SHP77 (cell line): ENCODE results near the gene HIF1A.
"Not testable (repeated sequence)": the region's sequence is repeated elsewhere in the genome, so short reads cannot be mapped to it uniquely, and the experiment has no call there.

Source experiments
- DNase-seq, 2 experiments: peaks; one replicate each; lab custom pipeline; 2025; lab: John Stamatoyannopoulos, UW

HIF1A gene

DNA sequence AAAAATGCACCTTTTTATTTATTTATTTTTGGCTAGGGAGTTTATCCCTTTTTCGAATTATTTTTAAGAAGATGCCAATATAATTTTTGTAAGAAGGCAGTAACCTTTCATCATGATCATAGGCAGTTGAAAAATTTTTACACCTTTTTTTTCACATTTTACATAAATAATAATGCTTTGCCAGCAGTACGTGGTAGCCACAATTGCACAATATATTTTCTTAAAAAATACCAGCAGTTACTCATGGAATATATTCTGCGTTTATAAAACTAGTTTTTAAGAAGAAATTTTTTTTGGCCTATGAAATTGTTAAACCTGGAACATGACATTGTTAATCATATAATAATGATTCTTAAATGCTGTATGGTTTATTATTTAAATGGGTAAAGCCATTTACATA is 52.0 kb downstream of the HIF1A start:
- no peak for DNase-seq

DNA sequence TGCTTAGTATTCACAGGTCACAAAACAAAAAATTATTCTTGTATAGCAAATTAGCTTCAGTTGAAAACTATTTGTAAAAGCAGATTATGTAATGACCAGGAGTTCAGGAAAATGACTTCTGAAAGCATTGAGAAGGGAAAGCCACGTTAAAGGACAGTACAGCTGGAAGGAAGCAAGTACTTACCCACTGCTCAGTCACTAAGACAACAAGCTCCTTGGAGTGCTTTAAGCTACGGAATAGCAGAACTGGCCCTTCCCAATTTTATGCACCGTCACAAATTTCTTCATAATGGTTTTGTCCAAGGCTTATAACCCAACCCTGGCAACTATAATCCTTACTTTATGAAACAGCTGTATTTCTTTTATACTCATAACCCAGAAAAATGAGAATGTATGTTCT is 54.0 kb downstream of the HIF1A start:
- DNase-seq: no peak

DNA sequence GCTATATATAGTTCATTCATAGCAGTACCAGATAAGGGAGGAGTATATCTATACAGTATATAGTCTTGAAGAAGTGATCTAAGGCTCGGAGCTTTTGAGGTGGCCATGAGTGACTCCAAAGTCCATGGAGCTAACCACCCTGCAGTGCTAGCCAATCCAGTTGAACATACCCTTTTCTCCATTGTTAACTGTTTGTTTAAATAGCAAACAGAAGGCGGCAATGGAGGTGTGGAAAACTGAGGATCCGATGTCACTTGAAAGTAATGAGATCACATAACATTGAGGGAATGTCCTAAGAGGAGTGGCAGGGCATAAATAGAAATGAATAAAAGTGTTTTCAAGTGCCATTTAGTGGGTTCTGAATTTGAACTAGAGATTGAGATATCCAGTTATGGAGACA is 54.6 kb downstream of the HIF1A start:
- peak; percentile 12 to 25 for DNase-seq

DNA sequence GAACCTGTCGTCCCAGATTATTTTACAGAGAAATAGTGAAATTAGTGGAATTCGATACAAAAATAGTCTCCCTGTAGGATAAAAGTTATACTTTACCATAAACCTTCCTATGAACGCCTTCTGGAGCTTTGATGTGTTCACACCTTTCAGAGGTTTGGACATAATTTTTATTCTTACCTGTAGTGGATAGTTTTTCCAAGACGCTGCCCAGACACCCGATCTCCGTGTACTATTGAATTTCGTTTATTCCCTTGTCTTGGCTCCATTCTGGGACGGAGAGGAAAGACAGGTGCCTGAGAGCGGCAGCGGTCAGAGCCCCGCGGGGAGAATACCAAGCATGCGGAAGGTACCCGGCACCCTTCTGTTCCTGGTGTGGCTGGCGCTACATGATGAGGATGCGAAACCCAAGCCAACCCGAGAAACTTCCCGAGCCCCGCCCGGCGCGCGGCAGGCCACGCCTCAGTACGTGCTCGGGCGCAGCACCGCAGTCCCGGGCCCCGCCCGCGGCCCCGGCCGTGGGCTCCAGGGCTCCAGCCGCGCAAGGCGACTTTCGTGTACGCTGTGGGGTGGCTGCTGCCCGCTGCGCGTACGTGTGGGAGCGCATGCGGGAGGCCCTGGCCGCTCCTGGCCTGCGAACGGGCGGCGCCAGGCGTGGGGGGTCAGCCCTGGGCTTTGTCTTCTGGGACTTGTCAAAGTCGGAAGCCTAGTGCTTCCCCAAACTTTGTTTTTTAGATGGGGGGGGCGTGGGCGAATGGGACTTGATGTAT is 55.6 kb downstream of the HIF1A start:
- DNase-seq: no peak

DNA sequence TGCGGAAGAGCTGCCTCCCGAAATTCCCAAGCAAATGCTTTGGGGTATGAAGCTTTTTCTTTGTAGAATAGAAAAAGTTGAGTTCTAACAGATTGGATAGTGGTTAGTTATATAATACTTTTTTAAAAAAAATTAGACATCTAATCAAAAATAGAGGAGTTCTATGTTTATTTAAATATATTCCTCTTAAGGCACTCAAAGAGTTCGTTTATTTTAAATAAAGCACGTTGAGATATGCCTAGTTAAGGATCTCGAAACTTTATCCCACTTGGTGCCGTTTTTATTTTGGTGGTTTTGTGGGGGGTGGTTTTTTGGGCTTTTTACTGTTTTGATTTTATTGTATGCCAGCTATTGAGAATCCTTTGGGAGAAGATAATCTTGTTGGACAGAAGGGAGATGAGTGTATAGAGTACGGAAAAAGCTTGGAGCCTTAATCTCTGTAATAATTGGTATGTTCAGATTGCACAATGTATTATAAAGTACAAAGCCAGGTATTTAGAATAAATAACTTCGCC is 56.2 kb downstream of the HIF1A start:
- no peak for DNase-seq

DNA sequence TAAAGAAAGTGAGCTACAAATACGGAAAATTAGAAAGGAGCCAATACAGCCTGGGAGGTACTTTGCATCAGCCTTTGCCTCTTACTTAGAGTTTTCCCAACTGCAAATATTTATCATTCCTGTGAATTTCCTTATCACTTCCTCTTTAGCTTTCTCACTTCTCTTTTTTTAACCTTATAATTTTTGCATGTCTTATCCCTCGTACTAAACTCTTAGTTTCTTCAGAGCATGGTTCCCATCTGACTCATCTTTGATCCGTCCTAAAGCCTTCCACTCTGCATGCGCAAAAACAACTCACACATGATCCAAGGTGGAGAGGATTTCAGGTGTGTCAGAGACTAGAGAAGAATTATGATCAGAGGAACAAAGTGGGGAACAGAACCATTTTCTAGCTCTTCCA is 57.3 kb downstream of the HIF1A start:
- no peak for DNase-seq

DNA sequence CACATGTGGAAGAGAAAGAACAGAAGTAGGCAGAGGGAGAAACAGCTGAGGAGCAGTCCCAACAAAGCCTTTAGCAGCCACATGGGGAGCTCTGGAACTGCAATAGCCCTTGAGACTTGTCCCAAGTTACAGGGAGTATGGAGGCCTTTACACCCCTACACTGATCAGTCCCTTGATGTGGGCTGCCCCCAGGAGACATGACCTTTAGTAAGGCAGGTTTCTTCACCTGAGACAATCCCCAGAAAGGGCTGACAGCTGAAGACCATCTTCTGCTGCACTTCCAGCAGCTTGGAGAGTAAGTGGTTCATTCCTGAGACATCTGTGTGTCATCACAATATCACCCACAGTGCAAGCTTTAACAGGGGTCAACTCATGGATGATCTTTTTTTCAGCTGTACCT is 58.3 kb downstream of the HIF1A start:
- DNase-seq: no peak

DNA sequence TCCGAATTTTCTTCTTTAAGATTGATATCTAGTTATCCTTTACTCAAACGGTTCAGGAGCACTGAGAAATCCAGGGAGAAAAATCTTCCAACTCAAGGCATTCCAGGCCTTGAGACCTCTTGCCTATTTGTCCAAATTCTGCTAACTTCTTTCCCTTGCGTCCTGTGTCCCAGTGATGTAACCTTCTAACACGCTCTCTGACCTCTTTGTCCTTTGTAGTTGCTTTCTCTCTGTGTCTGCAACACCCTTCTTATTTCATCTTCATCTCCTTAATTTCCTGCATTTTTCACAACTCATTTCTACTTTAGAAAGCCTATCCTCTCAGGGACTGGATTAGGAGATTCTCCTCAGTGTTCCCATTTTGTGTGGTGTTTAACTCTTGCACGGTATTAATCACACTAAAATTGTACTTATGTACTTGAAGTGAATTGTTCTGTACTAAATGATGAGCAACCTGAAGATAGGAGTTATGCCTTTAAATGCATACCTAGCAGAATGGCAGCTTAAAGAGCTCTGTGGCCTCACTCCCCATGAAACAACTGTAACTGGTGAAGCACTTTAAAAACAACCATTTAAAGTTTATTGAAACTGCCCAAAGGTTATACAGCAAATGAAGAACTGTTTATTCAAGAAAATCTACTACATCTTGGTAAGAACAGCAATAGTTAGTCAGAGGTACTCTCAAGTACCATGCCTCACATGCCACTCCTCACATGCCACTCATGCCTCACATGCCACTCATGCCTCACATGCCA is 59.5 kb downstream of the HIF1A start:
- no peak for DNase-seq

DNA sequence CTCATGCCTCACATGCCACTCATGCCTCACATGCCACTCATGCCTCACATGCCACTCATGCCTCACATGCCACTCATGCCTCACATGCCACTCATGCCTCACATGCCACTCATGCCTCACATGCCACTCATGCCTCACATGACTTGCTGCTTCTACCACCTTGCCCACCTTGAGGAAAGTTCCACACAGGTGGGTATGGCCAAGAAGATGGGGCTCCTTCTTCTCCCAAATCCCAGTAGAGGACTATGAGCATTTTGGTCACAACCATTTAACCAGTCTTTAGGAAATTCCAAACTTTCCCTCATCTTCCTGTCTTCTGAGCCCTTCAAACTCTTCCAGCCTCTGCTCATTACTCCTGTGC is 60.0 kb downstream of the HIF1A start:
- not testable (repeated sequence) for DNase-seq

DNA sequence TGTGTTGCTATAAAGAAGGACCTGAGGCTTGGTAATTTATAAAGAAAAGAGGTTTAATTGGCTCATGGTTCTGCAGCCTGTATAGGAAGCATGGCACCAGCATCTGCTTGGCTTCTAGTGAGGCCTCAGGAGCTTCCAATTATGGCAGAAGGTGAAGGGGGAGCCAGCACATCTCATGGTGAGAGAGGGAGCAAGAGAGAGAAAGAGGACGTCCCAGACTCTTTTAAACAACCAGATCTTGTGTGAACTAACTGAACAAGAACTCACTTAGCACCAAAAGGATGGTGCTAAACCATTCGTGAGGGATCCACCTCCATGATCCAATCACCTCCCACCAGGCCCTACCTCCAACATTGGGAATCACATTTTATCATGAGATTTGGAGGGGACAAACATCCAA is 60.8 kb downstream of the HIF1A start:
- DNase-seq: no peak

DNA sequence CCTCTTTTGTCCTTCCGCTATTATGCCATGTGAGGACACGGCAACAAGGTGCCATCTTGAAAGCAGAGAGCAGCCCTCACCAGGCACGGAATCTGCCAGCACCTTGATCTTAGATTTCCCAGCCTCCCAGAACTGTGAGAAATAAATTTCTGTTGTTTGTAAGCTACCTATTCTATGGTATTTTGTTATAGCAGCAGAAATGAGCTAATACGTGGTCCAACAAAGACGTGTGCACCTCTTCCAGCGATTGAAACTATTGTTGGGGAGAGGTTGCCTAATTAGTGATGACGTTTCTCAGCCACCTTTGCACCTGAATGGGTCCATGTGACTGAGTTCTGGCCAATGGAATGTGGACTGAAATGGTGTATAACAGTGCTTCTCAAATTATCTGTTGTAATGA is 64.6 kb downstream of the HIF1A start:
- DNase-seq: no peak

DNA sequence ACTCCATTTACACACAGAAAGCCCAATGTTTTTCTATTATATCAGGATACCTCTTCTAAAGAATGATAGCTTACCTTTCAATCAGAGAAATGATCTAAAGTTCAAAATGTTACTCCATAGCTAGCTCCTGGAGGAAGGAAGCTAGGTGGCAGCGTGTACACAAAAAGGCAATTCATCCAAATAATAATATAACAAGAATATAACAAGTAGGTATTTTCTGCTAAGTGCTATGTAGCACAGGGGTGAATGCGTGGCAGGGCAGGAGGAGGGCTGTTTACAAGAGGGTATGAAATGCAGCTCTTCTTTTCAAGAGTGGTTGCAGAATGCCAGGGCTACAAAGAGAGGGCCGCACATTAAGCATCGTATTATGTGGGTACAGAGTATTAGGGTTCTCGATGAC is 66.2 kb downstream of the HIF1A start:
- DNase-seq: no peak

DNA sequence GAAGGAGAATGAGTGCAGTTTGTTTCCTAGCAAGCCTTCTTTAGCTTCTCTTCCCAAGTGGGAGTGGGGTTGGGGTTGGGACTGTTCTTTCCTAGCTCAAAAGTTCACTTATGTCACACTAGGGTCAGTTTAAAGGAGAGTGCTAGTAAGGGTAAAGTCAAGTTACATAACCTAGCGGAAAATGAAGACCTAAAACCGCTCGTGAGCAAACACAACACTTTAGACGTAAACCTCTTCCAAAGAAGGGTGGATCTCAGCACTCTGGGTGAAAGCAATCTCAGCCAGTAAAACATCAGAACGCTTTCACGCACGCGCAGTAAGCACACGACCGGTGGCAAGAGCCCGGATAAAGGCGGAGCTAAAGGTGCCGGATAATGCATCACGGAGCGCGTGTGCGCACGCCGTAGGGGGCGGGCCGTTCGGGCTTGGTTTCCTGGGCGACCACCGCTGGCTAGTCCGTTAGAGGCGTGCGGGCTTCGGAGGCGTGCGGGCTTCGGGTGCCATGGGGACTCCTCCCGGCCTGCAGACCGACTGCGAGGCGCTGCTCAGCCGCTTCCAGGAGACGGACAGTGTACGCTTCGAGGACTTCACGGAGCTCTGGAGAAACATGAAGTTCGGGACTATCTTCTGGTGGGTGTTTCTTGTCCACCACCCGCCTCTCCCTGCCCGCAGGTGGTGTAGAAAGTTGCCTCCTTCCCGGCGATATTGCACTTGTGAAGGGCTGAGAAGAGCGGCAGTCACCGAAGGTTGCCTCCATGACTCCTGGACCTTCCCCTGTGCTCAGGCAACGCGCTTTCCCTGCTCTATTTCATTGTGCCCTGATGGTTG is 66.9 kb downstream of the HIF1A start, which contains the start of gene SNAPC1:
Gene SNAPC1, plus strand, starts transcription at position 462 of the 828 bp plus-strand sequence. Its CDS starts 41 bp downstream, at position 503.
- DNase-seq: peak; percentile 95 to 98

DNA sequence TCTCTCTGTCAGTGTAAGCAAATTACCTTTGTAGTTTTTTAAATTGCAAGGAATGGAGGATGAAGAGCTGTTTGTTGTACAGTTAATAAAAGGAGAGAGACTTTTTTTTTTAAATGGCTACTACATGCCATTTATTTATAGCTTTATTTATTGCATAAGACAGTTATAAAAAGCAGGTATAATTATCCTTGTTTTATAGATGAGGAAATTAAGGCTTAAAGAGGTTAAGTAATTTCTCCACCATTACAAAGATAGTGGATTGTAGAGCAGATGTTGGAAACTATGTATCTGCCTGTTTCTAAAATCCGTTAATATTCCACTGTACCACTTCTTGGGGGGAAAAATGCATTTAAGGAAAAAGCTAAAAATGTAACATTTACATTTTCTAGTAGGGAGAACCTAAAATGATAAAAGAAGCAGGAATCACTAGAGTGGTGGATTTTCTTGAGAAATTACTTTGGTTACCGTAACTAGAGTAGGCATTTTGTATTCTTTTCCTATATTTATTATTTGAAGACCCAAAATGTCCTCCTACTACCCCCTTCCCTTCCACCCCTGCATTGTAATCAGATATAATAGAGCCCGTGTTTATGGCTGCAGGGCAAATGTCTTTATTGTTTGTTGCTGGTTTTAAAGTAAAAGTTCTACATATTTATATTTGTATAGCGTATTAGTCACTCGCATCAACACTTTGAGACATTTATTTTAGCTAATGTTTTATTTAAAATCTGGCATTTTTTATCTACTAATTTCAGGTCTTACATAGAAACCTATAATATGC is 69.2 kb downstream of the HIF1A start:
- DNase-seq: no peak

DNA sequence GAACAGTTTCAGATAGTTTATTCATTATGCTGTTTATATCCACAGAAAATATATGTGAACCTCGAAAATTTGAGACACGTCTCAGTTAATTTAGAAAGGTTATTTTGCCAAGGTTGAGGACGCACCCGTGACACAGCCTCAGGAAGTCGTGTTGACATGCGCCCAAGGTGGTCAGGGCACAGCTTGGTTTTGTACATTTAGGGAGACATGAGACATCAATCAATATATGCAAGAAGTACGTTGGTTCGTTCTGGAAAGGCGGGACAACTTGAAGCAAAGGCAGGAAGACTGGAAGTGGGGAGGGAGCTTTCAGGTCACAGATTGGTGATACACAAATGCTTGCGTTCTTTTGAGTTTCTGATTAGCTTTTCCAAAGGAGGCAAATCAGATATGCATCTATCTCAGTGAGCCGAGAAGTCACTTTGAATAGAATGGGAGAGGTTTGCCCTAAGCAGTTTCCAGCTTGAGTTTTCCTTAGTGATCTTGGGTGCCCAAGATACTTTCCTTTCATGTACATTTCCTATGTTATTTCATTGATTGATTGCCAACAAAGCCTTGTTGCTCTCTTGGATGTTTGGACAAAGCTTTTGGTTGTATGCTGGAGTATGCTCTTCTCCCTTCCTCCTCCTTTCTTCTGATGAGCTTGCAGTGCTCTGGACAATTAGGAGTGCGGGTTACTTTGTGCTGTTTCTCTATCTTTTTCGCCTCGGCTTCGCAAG is 70.1 kb downstream of the HIF1A start:
- DNase-seq: no peak

DNA sequence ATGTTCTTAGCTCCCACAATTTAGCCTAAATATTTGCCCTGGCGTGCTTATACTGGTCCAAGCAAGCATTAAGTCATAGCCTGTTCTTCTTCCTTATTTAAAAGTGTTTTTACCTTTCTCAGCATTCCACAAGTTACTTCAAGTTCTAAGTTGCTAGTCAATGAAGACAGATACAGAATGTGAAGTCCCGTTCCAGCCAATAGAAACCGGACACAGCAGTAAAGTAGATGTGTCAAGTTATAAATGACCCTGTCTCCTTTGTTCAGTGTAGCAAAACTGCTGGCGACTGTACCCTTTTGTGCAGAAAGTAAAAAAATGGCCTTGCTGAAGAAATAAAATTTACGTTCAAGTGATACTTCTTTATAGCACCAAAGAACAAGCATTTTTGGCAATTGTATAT is 70.8 kb downstream of the HIF1A start:
- DNase-seq: no peak

DNA sequence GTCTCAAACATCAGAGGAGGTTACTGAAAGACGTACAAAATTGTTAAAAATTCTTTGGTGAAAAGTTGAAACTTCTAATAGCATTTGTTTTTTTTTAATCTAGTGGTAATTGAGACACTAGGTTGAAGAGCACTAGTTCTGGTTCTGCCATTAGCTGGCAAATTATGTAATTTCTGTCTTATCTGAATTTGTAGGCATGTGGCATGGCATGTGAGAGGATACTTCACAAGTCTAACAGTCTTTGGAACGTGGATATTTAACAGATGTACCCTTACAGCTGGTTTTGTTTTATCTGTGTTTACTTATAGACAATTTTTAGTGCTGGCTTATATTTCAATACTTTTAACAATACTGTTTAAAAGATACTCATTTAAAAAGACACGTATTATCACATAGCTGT is 72.9 kb downstream of the HIF1A start:
- DNase-seq: no peak

DNA sequence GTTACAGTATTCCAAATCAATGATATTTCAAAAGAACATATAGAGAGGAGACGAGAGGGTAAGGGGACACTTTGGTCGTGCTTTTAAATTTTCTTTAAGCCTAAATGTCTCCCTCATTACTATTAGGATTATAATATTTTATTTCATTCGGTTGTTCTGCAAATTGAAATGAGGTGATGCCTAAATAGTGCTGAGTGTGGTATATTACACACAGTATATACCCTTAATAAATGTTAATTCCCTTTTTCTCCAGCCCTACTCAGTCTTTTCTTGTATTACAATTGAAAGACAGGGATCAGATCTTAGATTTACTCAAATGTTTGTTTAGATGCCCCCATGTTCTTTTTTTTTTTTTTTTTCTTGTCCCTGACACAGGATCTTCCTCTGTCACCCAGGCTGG is 74.6 kb downstream of the HIF1A start:
- no peak for DNase-seq

DNA sequence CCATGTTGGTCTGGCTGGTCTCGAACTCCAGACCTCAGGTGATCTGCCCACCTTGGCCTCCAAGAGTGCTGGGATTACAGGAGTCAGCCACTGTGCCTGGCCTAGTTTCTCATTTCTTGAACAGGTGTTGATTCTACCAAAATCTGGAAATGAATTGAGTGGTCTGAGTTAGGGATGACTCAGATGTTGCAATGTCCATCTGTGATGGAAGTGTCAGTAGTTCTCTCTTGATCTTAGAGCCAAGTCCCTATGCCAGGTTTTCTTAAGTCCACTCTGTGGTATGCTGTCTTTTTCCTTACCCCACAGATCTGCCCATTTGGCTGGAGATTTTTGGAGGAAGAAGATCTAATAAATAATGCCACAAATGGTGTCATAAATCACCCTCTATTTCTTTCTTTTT is 79.5 kb downstream of the HIF1A start:
- no peak for DNase-seq

DNA sequence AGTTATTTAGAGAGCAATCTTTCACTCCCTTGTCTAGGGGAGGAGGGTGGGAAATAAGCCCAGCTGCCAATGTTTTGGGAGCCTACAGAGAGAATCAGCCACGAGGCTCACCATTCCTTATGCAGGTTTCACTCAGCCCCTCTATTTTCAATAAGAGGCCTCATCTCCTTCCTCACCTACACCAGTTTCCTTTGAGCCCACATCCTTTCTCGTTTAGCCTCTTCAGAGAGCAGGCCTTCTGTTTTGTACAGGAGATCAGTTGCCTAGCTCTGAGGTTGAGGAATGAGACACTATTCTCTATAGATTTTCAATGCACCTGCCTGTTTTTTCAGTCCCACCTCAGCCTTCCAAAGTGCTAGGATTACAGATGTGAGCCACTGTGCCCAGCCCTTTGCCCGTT is 84.8 kb downstream of the HIF1A start:
- DNase-seq: no peak

DNA sequence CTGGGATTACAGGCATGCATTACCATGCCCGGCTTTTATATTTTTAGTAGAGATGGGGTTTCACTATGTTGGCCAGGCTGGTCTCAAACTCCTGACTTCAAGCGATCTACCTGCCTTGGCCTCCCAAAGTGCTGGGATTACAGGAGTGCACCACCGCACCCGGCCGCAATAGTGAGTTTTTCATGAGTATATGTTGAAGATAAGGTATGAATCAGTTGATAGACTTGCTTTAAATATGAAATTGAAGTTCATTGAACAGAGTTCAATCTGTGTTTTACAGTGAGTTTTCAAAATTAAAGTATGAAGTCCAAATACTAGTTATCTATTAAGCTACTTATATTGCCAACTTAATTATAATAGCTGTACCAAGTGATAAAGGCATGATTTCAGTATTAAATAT is 102.0 kb downstream of the HIF1A start:
- no peak for DNase-seq
